HG02610 (cell line): Measurements from ENCODE around the gene CYFIP1.

Source experiments
- ATAC-seq: cut with Tn5 transposase; IDR thresholded peaks from one replicate; pipeline ENCODE4 v1.9.1; 2021; ENCODE audit warnings: mild to moderate bottlenecking, moderate library complexity; ENCODE audit not compliant: unreplicated experiment

The CYFIP1 gene

DNA sequence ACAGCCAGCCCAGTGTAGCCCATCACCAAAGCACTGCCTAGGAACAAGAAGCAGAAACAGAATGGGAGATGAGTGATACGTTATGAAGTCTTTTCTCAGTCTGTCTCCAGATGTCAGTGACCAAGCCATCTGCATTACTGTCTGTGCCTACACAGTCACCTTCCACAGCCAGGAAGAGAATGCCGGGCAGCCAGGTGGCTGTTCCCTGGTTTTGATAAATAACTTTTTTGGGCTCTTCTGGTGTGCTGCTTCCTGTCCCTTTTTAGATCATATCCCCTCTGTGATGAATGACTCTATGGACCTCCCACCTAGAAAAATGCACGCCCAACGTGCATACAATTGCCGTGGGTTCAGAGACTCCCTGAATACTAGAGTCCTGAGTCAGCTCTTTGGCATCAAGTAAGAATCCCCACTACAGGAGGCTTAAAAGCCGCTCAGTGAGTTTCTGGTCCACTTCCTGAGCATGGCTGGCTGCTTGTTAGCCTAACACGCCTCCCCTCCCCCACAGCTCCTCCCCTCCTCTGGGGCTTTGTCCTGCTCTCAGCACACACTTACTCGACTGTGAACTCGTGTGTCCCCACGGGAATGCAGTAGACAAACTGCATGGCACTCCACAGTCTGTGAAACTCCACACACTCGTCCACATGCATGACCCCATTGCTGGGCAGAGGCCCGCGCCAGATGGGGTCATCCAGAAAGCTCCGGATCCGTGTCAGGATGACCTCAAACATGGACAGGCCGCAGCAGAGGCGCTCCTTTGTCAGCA, 107.0 kb downstream of the CYFIP1 start:
- ATAC-seq = no peak

DNA sequence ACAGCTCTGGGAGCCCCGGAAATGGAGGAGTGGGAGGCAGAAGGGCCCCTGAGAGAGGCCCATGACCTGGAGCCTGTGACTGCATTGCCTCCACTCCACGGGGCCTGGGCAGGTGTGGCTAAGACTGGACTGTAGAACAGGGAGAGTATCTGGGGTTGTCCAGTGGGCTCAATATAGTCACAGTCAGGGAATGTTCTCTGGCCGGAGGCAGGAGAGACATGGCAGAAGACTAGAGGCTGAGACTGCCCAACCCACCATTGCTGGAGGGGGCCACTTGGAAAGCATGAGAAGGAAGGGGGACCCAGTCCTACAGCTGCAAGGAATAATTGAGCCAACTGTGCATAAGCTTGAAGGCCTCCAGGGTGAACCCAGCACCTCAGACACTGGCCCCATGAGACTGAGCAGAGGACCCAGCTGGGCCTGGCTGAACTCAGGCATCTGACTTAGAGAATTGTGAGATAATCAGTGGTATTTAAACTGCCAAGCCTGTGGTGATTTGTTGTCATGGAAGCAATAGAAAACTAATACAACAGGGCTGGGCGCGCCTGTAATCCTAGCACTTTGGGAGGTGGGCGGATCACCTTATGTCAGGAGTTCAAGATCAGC, 108.6 kb downstream of the CYFIP1 start:
- no peak for ATAC-seq

DNA sequence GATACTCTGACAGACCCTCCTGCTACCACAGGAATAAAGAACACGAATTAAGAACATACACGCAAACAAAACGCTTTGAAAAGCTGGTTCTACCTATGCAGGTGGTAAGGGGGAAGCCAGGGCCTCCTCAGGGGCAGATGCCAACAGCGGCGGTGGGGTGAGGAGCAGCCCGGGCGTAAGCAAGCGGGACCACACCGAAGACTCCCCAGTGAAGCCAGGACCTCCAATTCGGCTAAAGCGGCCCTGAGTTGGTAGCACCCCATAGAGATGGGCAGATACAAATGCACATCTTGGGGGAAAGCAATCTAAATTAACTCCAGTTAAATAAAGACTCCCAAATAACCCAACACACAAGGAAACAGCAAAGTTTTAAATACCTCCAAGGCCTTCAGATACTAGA, 109.3 kb downstream of the CYFIP1 start:
- no peak for ATAC-seq

DNA sequence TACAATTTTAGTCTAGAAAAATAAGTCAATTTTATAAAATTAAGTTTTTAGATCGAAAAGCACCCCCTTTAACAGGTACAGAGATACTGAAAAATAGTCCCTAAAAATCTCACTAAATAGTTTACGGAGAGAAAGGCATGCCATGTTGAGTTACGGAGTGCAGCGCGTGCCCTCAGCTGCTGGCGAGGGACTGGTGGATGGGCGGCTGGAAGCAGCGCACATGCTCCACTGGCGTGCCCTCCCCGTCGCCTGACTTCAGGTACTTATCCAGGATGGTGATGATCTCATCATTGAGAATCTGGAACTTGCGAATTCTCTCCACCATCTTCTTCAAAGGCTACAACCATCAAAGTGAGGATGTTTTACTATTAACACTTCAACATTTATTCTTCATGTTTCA, 110.3 kb downstream of the CYFIP1 start:
- ATAC-seq = no peak

DNA sequence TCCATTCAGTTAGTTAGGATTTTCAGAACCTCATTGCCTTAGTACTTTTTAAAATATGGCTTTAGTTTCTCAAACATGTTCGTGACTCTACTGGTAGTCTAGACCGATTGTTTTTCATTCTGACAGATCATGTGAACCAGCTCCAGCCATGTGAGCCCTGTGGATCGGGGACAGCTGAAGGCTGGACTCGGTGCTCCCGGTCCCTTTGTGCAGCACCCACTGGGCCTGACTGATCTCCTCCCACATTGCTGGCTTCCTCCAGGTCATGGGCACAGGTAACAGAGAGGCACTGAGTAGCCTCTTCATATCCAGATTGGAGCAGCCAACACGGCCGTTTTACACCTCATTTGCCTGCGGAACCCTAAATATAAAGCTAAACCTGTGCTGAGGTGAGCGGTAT, 111.2 kb downstream of the CYFIP1 start:
- no peak for ATAC-seq

DNA sequence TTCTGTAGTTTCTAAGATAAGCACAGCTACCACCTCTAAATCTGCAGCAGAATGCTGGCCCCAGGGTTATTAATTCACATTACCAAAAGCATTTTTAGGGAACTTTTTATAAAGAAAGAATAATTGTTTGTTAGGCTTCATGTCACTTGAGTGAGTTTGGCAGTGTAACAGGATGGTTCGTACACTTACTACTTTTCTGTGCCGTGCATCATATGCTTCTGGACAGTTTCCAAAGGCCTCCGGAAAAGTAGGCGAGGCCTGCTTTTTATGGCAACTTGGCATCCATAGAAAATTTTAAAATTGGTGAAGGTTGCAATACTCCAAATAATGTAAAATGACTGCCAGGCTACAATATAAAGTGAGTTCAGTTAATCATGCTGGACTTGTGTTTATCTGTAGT, 111.7 kb downstream of the CYFIP1 start:
- ATAC-seq = no peak

DNA sequence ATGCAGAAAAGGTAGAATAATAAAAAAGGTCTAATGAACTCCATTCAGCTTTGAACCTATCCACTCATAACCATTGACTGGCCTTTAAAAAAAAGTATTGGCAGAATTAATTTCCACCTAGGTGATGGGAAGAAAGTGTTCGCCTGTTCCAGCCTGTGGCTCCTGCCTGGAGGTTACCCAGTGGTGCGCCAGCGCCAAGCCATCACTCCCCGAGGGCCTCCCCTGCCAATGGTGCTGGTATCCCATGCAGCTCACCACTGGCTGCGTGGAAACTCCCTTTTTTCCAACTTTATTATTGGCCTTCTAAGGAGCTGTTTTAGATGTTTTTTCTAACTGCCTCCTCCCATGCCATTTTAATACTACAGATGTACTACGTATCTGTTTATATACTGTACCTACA, 112.3 kb downstream of the CYFIP1 start:
- no peak for ATAC-seq

DNA sequence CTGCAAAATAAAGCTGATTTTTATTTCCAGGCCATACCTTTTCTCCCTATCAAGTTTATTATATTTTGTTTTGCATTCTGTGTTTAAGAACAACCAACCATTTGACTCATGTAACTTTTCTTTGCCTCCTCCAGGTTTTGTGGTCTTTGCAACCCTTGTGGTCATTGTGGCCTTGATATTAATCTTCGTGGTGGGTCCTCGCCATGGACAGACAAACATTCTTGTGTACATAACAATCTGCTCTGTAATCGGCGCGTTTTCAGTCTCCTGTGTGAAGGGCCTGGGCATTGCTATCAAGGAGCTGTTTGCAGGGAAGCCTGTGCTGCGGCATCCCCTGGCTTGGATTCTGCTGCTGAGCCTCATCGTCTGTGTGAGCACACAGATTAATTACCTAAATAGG, 114.1 kb downstream of the CYFIP1 start:
- ATAC-seq = no peak

DNA sequence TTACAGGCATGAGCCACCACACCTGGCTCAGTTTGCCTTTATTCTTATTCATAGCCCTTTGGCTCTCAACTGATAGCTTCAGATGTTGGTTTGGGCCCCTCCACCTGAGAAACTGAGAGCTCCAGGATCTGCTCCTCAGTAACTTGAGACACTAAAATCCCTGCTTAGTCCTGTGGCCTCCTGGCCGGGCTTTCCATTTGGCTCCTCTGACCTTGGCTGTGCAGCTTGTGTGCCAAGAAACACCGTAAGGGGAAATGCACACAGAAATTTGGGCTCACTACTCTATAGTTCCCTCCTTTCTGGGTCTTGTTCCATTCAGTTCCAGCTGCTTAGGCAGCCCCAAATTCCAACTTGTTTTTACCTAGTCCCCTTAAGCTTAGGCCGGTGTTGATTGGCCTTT, 116.8 kb downstream of the CYFIP1 start:
- ATAC-seq = no peak

DNA sequence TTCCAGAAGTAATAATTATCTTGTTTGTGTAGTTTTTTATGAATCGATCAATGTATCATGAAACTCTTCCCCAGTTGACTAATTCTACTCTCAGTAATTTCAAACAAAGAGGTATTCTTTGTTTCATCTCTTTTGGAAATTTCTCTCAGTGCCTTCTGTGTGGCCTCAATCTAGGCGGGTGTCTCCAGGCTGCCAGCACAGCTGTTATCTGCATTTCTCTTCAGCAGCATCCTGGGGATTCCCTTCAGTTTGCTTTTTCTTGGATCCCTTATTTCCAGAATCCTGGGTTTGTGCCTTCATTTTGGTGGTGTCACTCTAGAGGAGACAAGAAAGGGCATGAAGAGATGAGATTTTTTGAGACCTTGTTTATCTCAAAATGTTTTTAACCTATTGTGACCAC, 119.0 kb downstream of the CYFIP1 start:
- ATAC-seq = no peak

DNA sequence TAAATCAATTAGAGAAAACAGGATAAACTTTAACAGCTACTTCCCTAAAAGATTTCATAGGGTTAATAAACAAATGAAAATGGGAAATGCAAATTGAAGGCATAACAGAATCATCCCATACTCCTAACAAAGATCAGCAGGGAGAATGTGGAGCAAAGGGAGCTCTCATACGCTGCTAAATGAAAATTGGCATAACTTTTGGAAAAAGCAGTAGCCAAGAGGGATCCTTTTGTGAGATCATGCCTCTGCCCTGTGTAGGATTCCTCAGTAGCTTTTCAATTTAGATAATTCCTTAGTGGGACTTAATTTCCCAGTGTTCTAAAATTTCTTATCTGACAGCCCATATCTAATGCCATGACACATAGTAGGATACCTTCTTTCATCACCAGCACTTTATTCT, 123.5 kb downstream of the CYFIP1 start:
- no peak for ATAC-seq

DNA sequence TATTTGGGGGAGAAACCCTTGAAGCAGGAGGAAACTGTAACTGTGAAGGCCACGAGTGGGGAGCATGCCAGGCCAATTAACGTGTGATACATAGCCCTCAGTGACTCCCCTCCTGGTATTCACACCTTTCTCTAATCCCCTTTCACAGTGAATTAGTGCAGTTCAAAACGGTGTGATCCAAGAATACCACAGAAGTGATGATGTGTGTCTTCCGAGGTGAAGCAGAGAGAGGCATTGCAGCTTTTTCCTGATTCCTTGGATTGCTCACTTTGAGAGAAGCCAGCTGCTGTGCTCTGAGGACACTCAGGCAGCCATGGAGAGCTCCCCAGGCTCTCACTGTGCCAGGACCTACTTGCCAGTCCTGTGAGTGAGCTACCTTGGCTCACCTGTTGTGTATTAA, 124.4 kb downstream of the CYFIP1 start:
- no peak for ATAC-seq

DNA sequence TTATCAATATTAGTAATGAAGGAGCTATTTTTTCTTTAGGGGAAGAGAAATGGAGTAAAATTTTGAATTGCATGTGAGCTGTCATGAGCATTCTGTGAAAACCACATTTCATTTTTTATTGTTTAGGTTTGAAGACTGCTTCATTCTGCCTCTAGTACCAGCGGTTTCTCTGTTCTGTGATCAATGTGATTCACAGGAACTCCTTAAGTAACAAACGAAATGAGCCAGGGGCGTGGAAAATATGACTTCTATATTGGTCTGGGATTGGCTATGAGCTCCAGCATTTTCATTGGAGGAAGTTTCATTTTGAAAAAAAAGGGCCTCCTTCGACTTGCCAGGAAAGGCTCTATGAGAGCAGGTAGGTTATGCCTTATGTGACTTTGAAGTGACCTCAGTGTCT, 128.7 kb downstream of the CYFIP1 start:
- ATAC-seq = no peak

DNA sequence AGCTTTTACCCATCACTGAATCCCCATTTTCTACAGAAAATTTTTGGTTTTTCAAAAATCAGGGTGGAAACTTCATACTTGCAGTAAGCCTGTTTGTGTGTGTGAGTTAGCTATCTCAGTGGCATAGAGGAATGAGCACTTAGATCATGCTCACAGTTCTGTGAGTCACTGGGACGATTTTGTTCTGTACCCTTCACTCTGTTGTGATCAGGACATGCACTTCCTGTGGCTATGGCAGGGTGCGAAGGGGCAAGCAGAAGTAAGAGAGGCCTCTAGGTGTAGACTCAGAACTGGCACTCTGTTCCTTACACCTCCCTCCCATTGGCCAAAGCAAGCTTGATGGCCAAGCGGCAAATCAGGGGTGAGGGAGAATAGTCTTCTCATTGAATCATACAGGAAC, 130.1 kb downstream of the CYFIP1 start:
- ATAC-seq = no peak

DNA sequence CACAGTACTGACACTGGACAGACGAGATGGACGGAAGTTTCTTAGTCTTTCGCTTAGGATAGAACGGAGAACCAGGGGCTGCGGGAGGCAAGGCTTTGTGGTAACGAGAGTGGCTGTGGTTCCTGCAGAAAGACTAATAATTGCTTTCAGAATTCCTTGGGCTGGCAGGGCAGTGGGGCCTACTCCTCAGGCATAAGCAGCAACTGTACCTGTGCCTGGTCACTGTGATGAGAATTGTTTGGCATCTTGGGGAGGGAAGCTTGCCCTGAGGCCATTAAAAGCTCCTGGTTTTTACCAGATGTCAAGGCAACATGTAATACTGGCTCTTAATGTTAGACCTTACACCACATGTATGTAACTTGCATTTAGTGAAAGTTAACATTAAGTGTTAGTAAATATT, 134.1 kb downstream of the CYFIP1 start:
- no peak for ATAC-seq

DNA sequence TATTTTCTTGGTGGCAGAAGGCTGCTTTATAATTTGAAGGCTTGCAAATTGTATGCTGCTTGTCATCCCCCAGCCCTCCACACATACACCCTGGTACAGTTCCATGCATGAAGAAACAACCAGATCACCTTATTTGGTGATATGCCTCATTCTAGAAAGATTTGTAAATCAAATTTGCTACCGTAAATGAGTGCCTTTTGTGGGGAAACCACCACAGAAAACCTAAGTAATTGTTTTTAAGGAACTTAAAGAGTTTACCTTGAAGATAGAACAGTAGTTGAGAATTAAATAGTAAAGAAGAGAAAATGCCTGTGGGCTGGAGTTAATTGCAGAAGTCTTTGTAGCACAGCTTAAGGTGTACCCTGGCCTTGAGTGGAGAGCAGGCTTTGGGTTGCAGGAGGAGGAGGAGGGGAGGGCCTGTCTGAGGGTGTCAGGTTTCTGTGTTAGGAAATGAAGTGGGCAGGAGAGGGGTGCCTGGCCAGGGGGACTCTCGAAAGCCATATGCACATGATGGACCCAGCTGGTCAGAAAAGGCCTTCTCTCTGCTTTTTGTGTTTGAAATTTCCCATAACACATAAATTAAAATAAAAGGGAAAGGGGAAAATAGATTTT, 134.8 kb downstream of the CYFIP1 start:
- ATAC-seq = no peak

DNA sequence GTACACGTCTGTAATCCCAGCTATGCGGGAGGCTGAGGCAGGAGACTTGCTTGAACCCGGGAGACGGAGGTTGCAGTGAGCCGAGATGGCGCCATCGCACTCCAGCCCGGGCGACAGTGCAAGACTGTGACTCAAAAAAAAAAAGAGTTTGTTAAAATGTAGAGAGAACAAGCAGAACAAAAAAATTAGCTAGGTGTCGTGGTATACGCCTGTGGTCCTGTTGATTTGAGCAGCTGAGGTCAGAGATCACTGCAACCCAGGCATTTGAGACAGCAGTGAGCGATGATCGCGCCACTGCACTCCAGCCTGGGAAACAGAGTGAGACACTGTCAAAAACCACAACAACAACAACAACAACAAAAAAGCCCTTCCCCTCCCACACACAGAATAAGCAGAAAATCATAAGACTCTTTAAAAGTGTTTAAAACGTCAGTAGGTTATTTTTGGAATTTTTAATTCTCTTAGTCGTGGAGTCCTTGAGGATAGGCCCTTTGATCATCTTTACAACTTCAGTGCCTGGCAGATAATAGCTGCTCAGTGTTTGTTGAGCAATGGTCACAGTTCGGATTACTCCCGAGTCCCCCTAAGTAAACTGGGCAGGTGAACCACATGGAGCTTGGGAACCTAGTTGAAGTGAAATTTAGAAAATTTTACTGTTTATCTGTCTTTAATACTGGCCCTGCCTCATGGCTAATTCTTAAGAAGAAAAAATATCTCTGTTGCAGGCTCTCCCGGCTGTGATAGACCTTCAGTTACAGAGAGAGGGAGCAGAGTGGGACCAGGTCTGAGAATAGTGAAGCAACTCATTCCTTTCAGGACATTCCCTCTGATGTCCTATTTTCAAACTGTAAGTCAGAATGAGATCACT, 135.5 kb downstream of the CYFIP1 start:
- ATAC-seq = no peak

DNA sequence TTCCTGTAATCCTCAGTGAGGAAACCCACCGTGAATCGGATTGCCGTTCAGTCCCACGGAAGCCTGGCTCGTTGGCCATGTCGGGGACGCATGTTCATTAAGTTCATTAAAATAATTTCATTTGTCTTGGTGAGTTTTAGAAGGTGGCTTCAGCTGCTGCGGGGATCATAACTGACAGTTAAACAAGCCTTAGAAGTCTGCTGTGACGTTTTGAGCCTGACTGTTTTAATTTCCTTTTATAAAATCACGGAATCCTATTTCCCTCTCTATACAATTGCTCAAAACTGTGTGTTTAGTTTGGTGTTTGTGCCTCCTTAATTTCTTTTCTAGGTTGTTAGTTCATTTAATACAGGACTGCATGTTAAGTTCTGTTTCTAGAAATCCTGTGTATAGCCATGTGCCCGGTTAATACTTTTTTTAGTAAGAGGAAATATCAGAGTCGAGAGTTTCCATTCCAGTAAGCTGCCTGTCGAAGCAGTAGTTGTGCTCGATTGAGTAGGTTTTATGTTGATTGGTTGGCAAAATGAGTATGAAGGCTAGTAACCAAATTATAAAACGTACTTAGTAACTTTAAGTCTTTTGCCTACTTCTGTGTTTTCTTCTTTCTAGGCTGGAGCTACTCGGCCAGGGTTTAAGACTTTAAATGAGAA, 141.0 kb downstream of the CYFIP1 start:
- no peak for ATAC-seq

DNA sequence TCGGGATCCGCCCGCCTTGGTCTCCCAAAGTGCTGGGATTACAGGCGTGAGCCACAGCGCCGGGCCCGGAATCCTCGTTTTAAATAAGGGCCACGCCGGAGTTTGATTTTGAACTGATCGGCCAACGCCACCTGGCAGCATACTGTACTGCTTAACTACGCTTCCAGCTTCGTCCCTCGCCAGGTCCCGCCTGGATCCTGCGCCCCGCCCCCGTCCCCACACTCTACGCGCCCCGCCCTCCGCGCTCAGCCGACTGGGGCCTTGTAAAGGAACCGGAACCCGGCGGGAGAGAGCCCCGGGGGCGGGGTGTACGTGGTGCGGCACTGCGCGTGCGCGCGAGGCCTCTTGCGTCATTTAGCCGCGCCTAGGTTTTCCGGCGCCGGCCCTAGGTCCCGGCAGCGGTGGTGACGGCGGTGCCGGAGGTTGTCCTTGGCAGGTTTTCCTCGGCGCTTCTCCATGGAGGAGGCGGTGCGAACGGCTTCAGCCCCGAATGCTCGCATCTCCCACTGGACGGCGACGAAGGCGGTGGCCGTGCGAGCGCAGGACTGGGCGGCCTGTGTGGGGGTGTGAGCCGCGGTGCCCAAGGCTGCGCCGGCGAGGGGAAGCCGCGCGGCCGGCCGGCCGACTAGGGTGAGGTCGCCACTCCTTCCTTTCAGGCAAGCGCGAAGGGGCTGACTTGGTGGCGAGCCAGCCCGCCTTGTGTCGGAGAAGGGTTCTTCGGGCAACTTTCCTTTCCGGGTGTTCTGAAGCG, 141.7 kb downstream of the CYFIP1 start, which contains the start of gene NIPA2:
Gene NIPA2 (plus strand): TSS at position 375 of the 751 bp plus-strand sequence. CDS start 13,066 bp downstream, outside the sequence.
- peak; percentile 75 for ATAC-seq

DNA sequence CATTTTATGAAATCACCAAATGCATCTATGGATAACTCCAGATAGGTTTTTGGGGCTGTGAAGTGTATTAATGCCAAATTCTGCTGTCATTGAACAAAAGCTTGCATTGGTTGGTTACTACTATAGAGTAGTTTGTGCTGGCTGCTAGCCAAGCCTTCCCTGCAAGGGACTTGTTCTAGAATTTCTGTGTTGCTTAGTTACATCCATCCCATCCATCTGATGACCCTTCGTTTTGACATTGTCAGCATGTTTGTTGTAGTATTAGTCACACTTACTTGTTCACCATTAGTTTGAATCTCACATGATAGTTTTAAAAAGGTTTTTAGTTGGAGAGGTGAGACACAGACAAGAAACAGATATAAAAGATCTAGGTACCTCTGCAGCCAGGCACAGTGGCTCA, 148.7 kb downstream of the CYFIP1 start:
- ATAC-seq = no peak
